ENCODE results near the gene ADAP1. TPM values are rescaled to one million over a fixed set of nuclear protein-coding genes. Genes with fewer than 3 reads are reported as not detected.
"Not testable (repeated sequence)": the region's sequence is repeated elsewhere in the genome, so short reads cannot be mapped to it uniquely, and the experiment has no call there.

ADAP1 gene
- total and polyA plus RNA-seq, 7 donors, result 11.4 to 157 (median 72.6) TPM

- no peak for TF ChIP-seq EP300 (IDR thresholded peaks at IDR 0.05)
- TF ChIP-seq, protein P1, sequence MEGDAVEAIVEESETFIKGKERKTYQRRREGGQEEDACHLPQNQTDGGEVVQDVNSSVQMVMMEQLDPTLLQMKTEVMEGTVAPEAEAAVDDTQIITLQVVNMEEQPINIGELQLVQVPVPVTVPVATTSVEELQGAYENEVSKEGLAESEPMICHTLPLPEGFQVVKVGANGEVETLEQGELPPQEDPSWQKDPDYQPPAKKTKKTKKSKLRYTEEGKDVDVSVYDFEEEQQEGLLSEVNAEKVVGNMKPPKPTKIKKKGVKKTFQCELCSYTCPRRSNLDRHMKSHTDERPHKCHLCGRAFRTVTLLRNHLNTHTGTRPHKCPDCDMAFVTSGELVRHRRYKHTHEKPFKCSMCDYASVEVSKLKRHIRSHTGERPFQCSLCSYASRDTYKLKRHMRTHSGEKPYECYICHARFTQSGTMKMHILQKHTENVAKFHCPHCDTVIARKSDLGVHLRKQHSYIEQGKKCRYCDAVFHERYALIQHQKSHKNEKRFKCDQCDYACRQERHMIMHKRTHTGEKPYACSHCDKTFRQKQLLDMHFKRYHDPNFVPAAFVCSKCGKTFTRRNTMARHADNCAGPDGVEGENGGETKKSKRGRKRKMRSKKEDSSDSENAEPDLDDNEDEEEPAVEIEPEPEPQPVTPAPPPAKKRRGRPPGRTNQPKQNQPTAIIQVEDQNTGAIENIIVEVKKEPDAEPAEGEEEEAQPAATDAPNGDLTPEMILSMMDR (IDR thresholded peaks at IDR 0.05), result no peak
- TF ChIP-seq POLR2AphosphoS5 (IDR thresholded peaks at IDR 0.05), result peak in 2 of 4 donors; percentile 45 to 67
- TF ChIP-seq POLR2A (IDR thresholded peaks at IDR 0.05), result no peak
- no peaks in the 10 kb centered on the region for H3K9me3 ChIP-seq
- peaks cover 7 to 40% (median 24%) of the 10 kb centered on the region in 4 donors for H3K36me3 ChIP-seq
- H3K4me3 ChIP-seq, result no peak overlapping the region
- H3K27ac ChIP-seq, result peak overlapping the region; percentile 84 to 89 (median 86)
- WGBS, 2 donors, result 89 to 93% methylated on average over 9 of the region's 9 CpGs
- intact Hi-C loops (cut with DNase I), result loop anchor here (2.0 to 10.0 kb wide), 3 partner anchors 37 to 549 kb away; partner anchors contain the start of gene PDGFA
- no peaks in the 10 kb centered on the region for H3K27me3 ChIP-seq
- DNase-seq, result no peak
- H3K4me1 ChIP-seq, result peaks cover 0 to 63% (median 52%) of the 10 kb centered on the region in 4 donors
These were observed 80.3 kb downstream of the ADAP1 start for GRCh38 chr7:874031-874749.

- Histone ChIP-seq H3K27me3 (no peaks in the 10 kb centered on the region), H3K9me3 (no peaks in the 10 kb centered on the region), H3K4me1 (peaks cover 0 to 60% (median 47%) of the 10 kb centered on the region in 4 donors), H3K27ac (peak overlapping the region; percentile 84 to 89 (median 86)), H3K4me3 (no peak overlapping the region), H3K36me3 (peaks cover 4 to 39% (median 25%) of the 10 kb centered on the region in 4 donors)
- DNase-seq, result peak; percentile 95
- 29 to 31% methylated on average over 18 of the region's 18 CpGs for WGBS, 2 donors
- TF ChIP-seq, protein P1 (IDR thresholded peaks at IDR 0.05), result peak; percentile 89 to 96 (median 94)
- TF ChIP-seq POLR2AphosphoS5 (IDR thresholded peaks at IDR 0.05), result peak in 3 of 4 donors; percentile 74 to 77 (median 77)
- no peak for TF ChIP-seq POLR2A (IDR thresholded peaks at IDR 0.05)
- TF ChIP-seq EP300 (IDR thresholded peaks at IDR 0.05), result peak in 1 of 4 donors; percentile 30
- intact Hi-C loops (cut with DNase I), result loop anchor here (1.0 to 10.0 kb wide), 5 partner anchors 37 to 549 kb away; partner anchors contain the start of gene PDGFA
These were observed 81.0 kb downstream of the ADAP1 start for GRCh38 chr7:873367-874002.

GRCh38 chr7:872685-873084 is 81.8 kb downstream of the ADAP1 start:
- intact Hi-C loops (cut with DNase I), result loop anchor here (1.0 to 10.0 kb wide), 4 partner anchors 52 to 548 kb away; partner anchors contain the start of gene PDGFA
- DNase-seq, H3K9me3 ChIP-seq, H3K27me3 ChIP-seq, H3K4me3 ChIP-seq: not testable (repeated sequence)
- H3K27ac ChIP-seq, result peak overlapping the region; percentile 84 to 89 (median 86)
- H3K4me1 ChIP-seq, result peaks cover 0 to 59% (median 46%) of the 10 kb centered on the region in 4 donors
- H3K36me3 ChIP-seq, result peaks cover 4 to 45% (median 28%) of the 10 kb centered on the region in 4 donors
- WGBS, 2 donors, result 90 to 92% methylated on average over 19 of the region's 19 CpGs

DNA sequence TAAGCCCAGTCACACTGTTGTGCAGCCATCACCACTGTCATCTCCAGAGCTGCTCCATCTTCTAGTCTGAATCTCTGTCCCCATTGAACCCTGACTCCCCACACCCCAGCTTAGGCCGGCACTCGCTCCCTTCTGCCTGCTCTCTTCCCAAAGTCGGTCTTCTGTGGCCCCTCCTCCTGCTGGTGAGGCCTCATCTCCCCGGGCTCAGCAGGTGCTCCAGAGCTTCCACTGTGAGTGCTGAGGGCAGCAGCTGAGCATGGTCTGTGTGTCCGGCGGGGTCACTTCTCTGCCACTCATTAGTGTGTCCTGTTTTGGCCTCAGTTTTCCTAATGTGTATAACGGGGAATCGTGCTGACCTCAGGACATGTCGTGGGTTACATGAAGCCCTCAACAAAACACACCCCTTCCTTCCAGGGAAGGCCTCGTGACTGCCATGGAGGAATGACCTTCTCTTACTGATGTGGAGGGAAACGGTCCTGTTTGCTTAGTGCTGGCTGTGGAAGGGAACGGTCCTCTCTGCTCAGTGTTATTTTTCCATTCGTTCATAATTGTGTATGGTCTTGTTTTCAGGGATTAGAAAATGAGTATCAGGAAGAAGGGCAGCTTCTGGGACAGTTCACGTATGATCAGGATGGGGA is 82.5 kb downstream of the ADAP1 start:
- Histone ChIP-seq H3K36me3 (peaks cover 4 to 50% (median 28%) of the 10 kb centered on the region in 4 donors), H3K27me3 (no peaks in the 10 kb centered on the region), H3K27ac (peak overlapping the region; percentile 84 to 89 (median 86)), H3K9me3 (no peaks in the 10 kb centered on the region), H3K4me3 (no peak overlapping the region), H3K4me1 (peaks cover 0 to 59% (median 50%) of the 10 kb centered on the region in 4 donors)
- DNase-seq, result no peak
- no peak for TF ChIP-seq POLR2A (IDR thresholded peaks at IDR 0.05)
- TF ChIP-seq EP300 (IDR thresholded peaks at IDR 0.05), result no peak
- no peak for TF ChIP-seq POLR2AphosphoS5 (IDR thresholded peaks at IDR 0.05)
- TF ChIP-seq, protein P1 (IDR thresholded peaks at IDR 0.05), result no peak
- intact Hi-C loops (cut with DNase I), result loop anchor here (2.0 to 10.0 kb wide), 3 partner anchors 51 to 547 kb away; partner anchors contain the start of gene PDGFA
- 87 to 89% methylated on average over 14 of the region's 14 CpGs for WGBS, 2 donors

All from sigmoid colon (tissue), 7 donors.